SK-N-SH treated with all-trans-retinoic acid at 6 μM for 48 hours (cell line): ENCODE results near the gene USP14.
A peak's percentile ranks its signal among the peaks of the same experiment; 100 is the strongest.

Experiments used
- ATAC-seq: fragments of 200-7000 bp; cut with Tn5 transposase; 3 replicates; pipeline ENCODE4 v1.9.1; 2020; ENCODE audit warnings: mild to moderate bottlenecking, moderate library complexity
- ARNTL ChIP-seq: fragments of 450-650 bp; formaldehyde crosslinking; IDR thresholded peaks from 2 replicates; pipeline ENCODE4 v1.5.0; 2020; ENCODE audit warnings: low read depth, mild to moderate bottlenecking, moderate library complexity, borderline replicate concordance
- BACH2 ChIP-seq: fragments of 250-450 bp; sonication (Bioruptor Pico); IDR thresholded peaks from 2 replicates; pipeline ENCODE4 v1.9.0; 2021; ENCODE audit warnings: mild to moderate bottlenecking, borderline replicate concordance
- CSDC2 ChIP-seq: fragments of 250-450 bp; sonication (Bioruptor Pico); IDR thresholded peaks from 2 replicates; pipeline ENCODE4 v1.5.0; 2020; ENCODE audit warnings: mild to moderate bottlenecking, moderate library complexity
- ESRRG ChIP-seq: fragments of 250-450 bp; sonication (Bioruptor Pico); IDR thresholded peaks from 2 replicates; pipeline ENCODE4 v1.6.1; 2021; ENCODE audit warnings: mild to moderate bottlenecking
- GLIS3 ChIP-seq: fragments of 250-450 bp; sonication (Bioruptor Pico); IDR thresholded peaks from 2 replicates; pipeline ENCODE4 v1.5.0; 2020; ENCODE audit warnings: mild to moderate bottlenecking, moderate library complexity
- ISL1 ChIP-seq: fragments of 250-450 bp; sonication (Bioruptor Pico); IDR thresholded peaks from 2 replicates; pipeline ENCODE4 v2.1.2; 2022; ENCODE audit warnings: mild to moderate bottlenecking, moderate library complexity
- OSR1 ChIP-seq: fragments of 250-450 bp; sonication (Bioruptor Pico); IDR thresholded peaks from 2 replicates; pipeline ENCODE4 v1.8.0; 2022; ENCODE audit warnings: moderate library complexity, mild to moderate bottlenecking, inconsistent platforms
- PPARA ChIP-seq: fragments of 250-450 bp; sonication (Bioruptor Pico); IDR thresholded peaks from 2 replicates; pipeline ENCODE4 v1.5.0; 2020; ENCODE audit warnings: mild to moderate bottlenecking, borderline replicate concordance
- RARB ChIP-seq: fragments of 250-450 bp; sonication (Bioruptor Pico); IDR thresholded peaks from 2 replicates; pipeline ENCODE4 v1.8.0; 2021; ENCODE audit warnings: mild to moderate bottlenecking, moderate library complexity
- SNAI2 ChIP-seq: fragments of 250-450 bp; sonication (Bioruptor Pico); IDR thresholded peaks from 2 replicates; pipeline ENCODE4 v1.5.0; 2020; ENCODE audit warnings: mild to moderate bottlenecking, moderate library complexity
- TOX ChIP-seq: fragments of 250-450 bp; sonication (Bioruptor Pico); IDR thresholded peaks from 2 replicates; pipeline ENCODE4 v1.8.0; 2021; ENCODE audit warnings: mild to moderate bottlenecking, moderate library complexity, borderline replicate concordance
- ZC3H10 ChIP-seq: fragments of 250-450 bp; sonication (Bioruptor Pico); IDR thresholded peaks from 2 replicates; pipeline ENCODE4 v1.5.1; 2021; ENCODE audit warnings: mild to moderate bottlenecking, moderate library complexity
- ZFP3 ChIP-seq: fragments of 250-450 bp; sonication (Bioruptor Pico); IDR thresholded peaks from 2 replicates; pipeline ENCODE4 v1.5.0; 2020; ENCODE audit warnings: mild to moderate bottlenecking, moderate library complexity
- ZFP30 ChIP-seq: fragments of 450-650 bp; formaldehyde crosslinking; IDR thresholded peaks from 2 replicates; pipeline ENCODE4 v1.5.0; 2022; ENCODE audit warnings: mild to moderate bottlenecking, moderate library complexity
- ZNF565 ChIP-seq: fragments of 450-650 bp; formaldehyde crosslinking; conservative IDR thresholded peaks from 2 replicates; pipeline ENCODE4 v1.5.0; 2020; ENCODE audit warnings: low read depth, mild to moderate bottlenecking, moderate library complexity
- ZNF70 ChIP-seq: fragments of 450-650 bp; formaldehyde crosslinking; IDR thresholded peaks from 2 replicates; pipeline ENCODE4 v1.5.0; 2020; ENCODE audit warnings: mild to moderate bottlenecking, moderate library complexity
- ZNF8 ChIP-seq: fragments of 450-650 bp; formaldehyde crosslinking; IDR thresholded peaks from 2 replicates; pipeline ENCODE4 v1.5.0; 2020; ENCODE audit warnings: mild to moderate bottlenecking, moderate library complexity
- TF ChIP-seq, protein P1 (sequence below): fragments of 250-450 bp; sonication (Bioruptor Pico); IDR thresholded peaks from 2 replicates; pipeline ENCODE4 v1.5.1; 2020; ENCODE audit warnings: low read depth, mild to moderate bottlenecking, moderate library complexity
- TF ChIP-seq, protein P2 (sequence below): fragments of 250-450 bp; sonication (Bioruptor Pico); IDR thresholded peaks from 2 replicates; pipeline ENCODE4 v1.5.0; 2020; ENCODE audit warnings: mild to moderate bottlenecking, moderate library complexity
- TF ChIP-seq, protein P3 (sequence below): fragments of 250-450 bp; sonication (Bioruptor Pico); IDR thresholded peaks from 2 replicates; pipeline ENCODE4 v1.5.1; 2021; ENCODE audit warnings: mild to moderate bottlenecking, moderate library complexity
- TF ChIP-seq, protein P4 (sequence below): fragments of 250-450 bp; sonication (Bioruptor Pico); IDR thresholded peaks from 2 replicates; pipeline ENCODE4 v1.8.0; 2020; ENCODE audit warnings: mild to moderate bottlenecking, moderate library complexity, borderline replicate concordance
- TF ChIP-seq, protein P5 (sequence below): fragments of 250-450 bp; sonication (Bioruptor Pico); IDR thresholded peaks from 2 replicates; pipeline ENCODE4 v1.8.0; 2021; ENCODE audit warnings: low read depth, mild to moderate bottlenecking, moderate library complexity, borderline replicate concordance

Gene USP14

DNA sequence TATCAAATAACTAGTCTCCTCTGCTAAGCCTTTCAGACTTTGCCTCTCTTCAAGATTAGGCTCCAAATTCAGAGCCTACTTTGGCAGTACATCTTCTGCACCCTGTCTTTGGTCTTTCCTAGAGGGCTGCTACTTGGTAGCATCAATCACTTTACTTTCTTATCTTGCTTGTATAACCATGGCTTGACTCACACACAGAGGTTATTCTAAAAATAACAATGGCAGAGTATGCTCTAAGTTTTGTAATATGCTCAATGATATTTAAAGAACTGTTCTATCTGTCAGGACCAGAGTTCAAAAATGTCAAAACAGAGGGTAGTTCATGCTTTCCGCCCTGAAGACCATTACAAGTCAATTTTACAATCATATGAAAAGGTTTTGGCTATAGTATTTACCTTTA is 81.8 kb downstream of the USP14 start:
- peak; percentile 58 for TF ChIP-seq ISL1
- TF ChIP-seq CSDC2 (CRISPR knock-in tag) = no peak
- ATAC-seq = no peak

DNA sequence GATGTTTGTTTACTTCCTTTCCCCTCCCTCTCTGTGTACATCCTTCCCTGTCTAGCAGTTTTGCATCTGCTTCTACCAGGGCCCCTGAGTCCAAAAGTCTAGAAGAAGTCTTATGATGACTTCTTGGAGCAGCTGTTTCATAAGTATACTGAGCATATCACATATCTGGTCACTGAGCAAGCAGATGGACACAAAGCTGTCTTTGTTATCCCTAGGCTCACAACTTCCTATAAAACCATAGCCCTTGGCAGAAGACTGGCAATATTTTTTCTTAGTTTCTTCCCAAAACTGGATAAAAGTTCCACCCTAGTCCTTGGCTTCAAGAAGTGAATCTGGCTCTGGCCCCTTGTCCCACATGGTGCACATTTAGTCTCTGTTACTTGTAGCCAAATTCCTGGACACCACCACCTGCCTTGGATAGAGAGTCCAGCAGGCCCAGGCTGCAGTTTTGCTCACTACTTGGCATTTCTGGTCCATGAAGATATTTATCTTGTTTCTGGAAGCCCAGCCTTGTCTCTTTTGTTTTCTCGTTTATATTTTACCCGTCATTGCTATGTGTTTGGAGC is 87.0 kb downstream of the USP14 start:
- ATAC-seq = no peak

DNA sequence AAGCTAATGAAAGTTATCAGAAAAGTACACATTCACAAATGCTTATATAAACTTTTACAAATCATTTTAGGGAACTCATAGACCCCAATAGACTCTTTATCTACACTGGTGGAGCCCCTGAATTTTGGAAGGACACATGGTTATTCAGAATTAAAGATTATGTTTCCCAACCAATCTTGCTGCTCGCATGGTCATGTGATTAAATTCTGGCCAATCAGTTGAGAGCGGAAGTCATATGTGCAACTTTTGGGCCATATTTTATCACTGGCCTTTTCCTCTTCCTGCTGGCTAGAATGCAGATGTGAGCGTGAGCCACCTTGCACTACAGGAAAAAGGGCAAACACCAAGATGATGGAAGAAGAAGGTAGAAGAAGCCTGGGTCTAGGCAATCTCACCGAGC is 89.7 kb downstream of the USP14 start:
- ATAC-seq = no peak
- TF ChIP-seq ZNF8 = no peak
- no peak for TF ChIP-seq SNAI2 (CRISPR knock-in tag)
- TF ChIP-seq, protein P1, sequence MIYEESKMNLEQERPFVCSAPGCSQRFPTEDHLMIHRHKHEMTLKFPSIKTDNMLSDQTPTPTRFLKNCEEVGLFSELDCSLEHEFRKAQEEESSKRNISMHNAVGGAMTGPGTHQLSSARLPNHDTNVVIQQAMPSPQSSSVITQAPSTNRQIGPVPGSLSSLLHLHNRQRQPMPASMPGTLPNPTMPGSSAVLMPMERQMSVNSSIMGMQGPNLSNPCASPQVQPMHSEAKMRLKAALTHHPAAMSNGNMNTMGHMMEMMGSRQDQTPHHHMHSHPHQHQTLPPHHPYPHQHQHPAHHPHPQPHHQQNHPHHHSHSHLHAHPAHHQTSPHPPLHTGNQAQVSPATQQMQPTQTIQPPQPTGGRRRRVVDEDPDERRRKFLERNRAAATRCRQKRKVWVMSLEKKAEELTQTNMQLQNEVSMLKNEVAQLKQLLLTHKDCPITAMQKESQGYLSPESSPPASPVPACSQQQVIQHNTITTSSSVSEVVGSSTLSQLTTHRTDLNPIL (CRISPR knock-in tag) = no peak
- TF ChIP-seq, protein P2, sequence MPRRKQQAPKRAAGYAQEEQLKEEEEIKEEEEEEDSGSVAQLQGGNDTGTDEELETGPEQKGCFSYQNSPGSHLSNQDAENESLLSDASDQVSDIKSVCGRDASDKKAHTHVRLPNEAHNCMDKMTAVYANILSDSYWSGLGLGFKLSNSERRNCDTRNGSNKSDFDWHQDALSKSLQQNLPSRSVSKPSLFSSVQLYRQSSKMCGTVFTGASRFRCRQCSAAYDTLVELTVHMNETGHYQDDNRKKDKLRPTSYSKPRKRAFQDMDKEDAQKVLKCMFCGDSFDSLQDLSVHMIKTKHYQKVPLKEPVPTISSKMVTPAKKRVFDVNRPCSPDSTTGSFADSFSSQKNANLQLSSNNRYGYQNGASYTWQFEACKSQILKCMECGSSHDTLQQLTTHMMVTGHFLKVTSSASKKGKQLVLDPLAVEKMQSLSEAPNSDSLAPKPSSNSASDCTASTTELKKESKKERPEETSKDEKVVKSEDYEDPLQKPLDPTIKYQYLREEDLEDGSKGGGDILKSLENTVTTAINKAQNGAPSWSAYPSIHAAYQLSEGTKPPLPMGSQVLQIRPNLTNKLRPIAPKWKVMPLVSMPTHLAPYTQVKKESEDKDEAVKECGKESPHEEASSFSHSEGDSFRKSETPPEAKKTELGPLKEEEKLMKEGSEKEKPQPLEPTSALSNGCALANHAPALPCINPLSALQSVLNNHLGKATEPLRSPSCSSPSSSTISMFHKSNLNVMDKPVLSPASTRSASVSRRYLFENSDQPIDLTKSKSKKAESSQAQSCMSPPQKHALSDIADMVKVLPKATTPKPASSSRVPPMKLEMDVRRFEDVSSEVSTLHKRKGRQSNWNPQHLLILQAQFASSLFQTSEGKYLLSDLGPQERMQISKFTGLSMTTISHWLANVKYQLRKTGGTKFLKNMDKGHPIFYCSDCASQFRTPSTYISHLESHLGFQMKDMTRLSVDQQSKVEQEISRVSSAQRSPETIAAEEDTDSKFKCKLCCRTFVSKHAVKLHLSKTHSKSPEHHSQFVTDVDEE (CRISPR knock-in tag) = no peak
- no peak for TF ChIP-seq BACH2 (CRISPR knock-in tag)
- no peak for TF ChIP-seq ZC3H10 (CRISPR knock-in tag)
- no peak for TF ChIP-seq ZFP30
- TF ChIP-seq CSDC2 (CRISPR knock-in tag) = no peak
- TF ChIP-seq, all 23 proteins: peak for 0

More for the DNA sequence above, 87.0 kb downstream of the USP14 start:
- no peak for TF ChIP-seq ISL1
- TF ChIP-seq TOX (CRISPR knock-in tag) = no peak
- TF ChIP-seq ZNF70 (CRISPR knock-in tag) = no peak
- TF ChIP-seq, protein P3, sequence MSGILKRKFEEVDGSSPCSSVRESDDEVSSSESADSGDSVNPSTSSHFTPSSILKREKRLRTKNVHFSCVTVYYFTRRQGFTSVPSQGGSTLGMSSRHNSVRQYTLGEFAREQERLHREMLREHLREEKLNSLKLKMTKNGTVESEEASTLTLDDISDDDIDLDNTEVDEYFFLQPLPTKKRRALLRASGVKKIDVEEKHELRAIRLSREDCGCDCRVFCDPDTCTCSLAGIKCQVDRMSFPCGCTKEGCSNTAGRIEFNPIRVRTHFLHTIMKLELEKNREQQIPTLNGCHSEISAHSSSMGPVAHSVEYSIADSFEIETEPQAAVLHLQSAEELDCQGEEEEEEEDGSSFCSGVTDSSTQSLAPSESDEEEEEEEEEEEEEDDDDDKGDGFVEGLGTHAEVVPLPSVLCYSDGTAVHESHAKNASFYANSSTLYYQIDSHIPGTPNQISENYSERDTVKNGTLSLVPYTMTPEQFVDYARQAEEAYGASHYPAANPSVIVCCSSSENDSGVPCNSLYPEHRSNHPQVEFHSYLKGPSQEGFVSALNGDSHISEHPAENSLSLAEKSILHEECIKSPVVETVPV = no peak
- TF ChIP-seq BACH2 (CRISPR knock-in tag) = no peak
- TF ChIP-seq SNAI2 (CRISPR knock-in tag) = no peak
- TF ChIP-seq ESRRG (CRISPR knock-in tag) = no peak
- no peak for TF ChIP-seq ZNF8
- TF ChIP-seq ZNF565 = no peak
- TF ChIP-seq PPARA = no peak

DNA sequence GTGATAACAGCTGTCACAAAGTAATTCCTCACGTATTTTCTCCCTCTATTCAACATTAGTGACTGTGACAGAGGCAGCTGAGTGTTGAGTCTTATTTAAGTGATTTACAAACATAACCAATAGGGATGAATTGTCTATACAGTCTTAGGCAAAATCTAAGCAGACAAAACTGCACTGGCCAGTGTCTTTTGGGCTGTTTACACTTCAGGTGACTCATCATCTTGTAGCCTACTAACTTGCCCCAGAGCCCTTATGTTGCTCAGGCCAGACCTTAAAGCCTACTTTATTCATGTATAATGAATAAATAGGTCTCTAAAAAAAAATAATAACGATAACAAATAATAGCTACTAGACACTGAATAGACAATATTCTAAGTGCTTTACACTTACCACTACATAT is 92.3 kb downstream of the USP14 start:
- TF ChIP-seq, protein P1 (CRISPR knock-in tag) = no peak
- TF ChIP-seq BACH2 (CRISPR knock-in tag) (no peak), GLIS3 (no peak), OSR1 (no peak), CSDC2 (CRISPR knock-in tag) (no peak), ZFP30 (no peak), ZFP3 (no peak), ARNTL (CRISPR knock-in tag) (no peak), ZNF8 (no peak), ISL1 (no peak), ESRRG (CRISPR knock-in tag) (no peak), SNAI2 (CRISPR knock-in tag) (no peak), ZNF565 (no peak), PPARA (no peak), ZNF70 (CRISPR knock-in tag) (no peak), RARB (no peak)
- TF ChIP-seq, protein P4, sequence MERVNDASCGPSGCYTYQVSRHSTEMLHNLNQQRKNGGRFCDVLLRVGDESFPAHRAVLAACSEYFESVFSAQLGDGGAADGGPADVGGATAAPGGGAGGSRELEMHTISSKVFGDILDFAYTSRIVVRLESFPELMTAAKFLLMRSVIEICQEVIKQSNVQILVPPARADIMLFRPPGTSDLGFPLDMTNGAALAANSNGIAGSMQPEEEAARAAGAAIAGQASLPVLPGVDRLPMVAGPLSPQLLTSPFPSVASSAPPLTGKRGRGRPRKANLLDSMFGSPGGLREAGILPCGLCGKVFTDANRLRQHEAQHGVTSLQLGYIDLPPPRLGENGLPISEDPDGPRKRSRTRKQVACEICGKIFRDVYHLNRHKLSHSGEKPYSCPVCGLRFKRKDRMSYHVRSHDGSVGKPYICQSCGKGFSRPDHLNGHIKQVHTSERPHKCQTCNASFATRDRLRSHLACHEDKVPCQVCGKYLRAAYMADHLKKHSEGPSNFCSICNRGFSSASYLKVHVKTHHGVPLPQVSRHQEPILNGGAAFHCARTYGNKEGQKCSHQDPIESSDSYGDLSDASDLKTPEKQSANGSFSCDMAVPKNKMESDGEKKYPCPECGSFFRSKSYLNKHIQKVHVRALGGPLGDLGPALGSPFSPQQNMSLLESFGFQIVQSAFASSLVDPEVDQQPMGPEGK (CRISPR knock-in tag) = no peak
- TF ChIP-seq, protein P2 (CRISPR knock-in tag) = no peak
- TF ChIP-seq, protein P5, sequence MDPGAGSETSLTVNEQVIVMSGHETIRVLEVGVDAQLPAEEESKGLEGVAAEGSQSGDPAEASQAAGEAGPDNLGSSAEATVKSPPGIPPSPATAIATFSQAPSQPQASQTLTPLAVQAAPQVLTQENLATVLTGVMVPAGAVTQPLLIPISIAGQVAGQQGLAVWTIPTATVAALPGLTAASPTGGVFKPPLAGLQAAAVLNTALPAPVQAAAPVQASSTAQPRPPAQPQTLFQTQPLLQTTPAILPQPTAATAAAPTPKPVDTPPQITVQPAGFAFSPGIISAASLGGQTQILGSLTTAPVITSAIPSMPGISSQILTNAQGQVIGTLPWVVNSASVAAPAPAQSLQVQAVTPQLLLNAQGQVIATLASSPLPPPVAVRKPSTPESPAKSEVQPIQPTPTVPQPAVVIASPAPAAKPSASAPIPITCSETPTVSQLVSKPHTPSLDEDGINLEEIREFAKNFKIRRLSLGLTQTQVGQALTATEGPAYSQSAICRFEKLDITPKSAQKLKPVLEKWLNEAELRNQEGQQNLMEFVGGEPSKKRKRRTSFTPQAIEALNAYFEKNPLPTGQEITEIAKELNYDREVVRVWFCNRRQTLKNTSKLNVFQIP (CRISPR knock-in tag) = no peak
- no peak for ATAC-seq
